Measurements from ENCODE around the gene AZI2.

Gene AZI2

DNA sequence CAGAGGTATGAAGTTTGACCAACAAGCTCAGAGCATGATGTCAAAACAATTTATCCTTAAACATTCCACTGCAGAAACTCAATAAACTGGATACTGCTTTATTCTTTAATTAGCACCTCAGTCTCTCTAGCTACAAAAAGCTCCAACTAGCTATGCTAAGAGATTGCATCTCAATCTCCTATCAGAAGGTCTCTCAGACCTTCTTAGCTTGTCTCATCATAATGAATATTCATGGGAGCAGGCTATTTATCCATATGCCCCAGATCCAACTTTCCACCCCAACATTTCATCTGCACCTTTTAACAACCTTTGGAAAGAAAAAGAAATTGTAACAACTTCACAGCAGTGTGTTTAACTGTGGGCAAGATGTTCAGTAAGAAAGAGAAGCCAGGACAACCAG lies 11.4 kb downstream of the AZI2 start:
- Histone ChIP-seq H3K27ac (ENCODE audit: low read depth, low read length) (no peak overlapping the region), H3K4me3 (ENCODE audit: low read depth in 1 of 2, low read length in 2 of 2) (no peak overlapping the region), H3K27me3 (ENCODE audit: control insufficient read depth in 1 of 2, insufficient read depth in 2 of 2, low read length in 2 of 2) (no peaks in the 10 kb centered on the region), H3K9me3 (ENCODE audit: control insufficient read depth in 1 of 2, low read length in 2 of 2) (no peaks in the 10 kb centered on the region), H3K36me3 (ENCODE audit: control insufficient read depth in 1 of 2, insufficient read depth in 2 of 2, low read length in 2 of 2) (peaks cover 12 to 31% of the 10 kb centered on the region in 2 donors), H3K9ac (ENCODE audit: low read depth in 1 of 2, low read length in 2 of 2) (no peak overlapping the region), H3K4me1 (ENCODE audit: control insufficient read depth in 1 of 2, insufficient read depth in 2 of 2, low read length in 2 of 2) (peaks cover 0 to 1% of the 10 kb centered on the region in 2 donors)

GRCh38 chr3:28335246-28335645 lies 13.4 kb downstream of the AZI2 start:
- no peaks in the 10 kb centered on the region for H3K9me3 ChIP-seq (ENCODE audit: control insufficient read depth in 1 of 2, low read length in 2 of 2)
- no peaks in the 10 kb centered on the region for H3K27me3 ChIP-seq (ENCODE audit: control insufficient read depth in 1 of 2, insufficient read depth in 2 of 2, low read length in 2 of 2)
- H3K27ac ChIP-seq (ENCODE audit: low read depth, low read length) = no peak overlapping the region
- H3K36me3 ChIP-seq (ENCODE audit: control insufficient read depth in 1 of 2, insufficient read depth in 2 of 2, low read length in 2 of 2) = peaks cover 10 to 36% of the 10 kb centered on the region in 2 donors
- no peak overlapping the region for H3K9ac ChIP-seq (ENCODE audit: low read depth in 1 of 2, low read length in 2 of 2)
- no peaks in the 10 kb centered on the region for H3K4me1 ChIP-seq (ENCODE audit: control insufficient read depth in 1 of 2, insufficient read depth in 2 of 2, low read length in 2 of 2)
- no peak overlapping the region for H3K4me3 ChIP-seq (ENCODE audit: low read depth in 1 of 2, low read length in 2 of 2)

- H3K4me1 ChIP-seq (ENCODE audit: control insufficient read depth in 1 of 2, insufficient read depth in 2 of 2, low read length in 2 of 2) = no peaks in the 10 kb centered on the region
- H3K4me3 ChIP-seq (ENCODE audit: low read depth in 1 of 2, low read length in 2 of 2) = no peak overlapping the region
- no peaks in the 10 kb centered on the region for H3K27me3 ChIP-seq (ENCODE audit: control insufficient read depth in 1 of 2, insufficient read depth in 2 of 2, low read length in 2 of 2)
- peaks cover 9 to 36% of the 10 kb centered on the region in 2 donors for H3K36me3 ChIP-seq (ENCODE audit: control insufficient read depth in 1 of 2, insufficient read depth in 2 of 2, low read length in 2 of 2)
- H3K9me3 ChIP-seq (ENCODE audit: control insufficient read depth in 1 of 2, low read length in 2 of 2) = no peaks in the 10 kb centered on the region
- H3K27ac ChIP-seq (ENCODE audit: low read depth, low read length) = no peak overlapping the region
- no peak overlapping the region for H3K9ac ChIP-seq (ENCODE audit: low read depth in 1 of 2, low read length in 2 of 2)
These were observed 14.1 kb downstream of the AZI2 start for GRCh38 chr3:28334552-28334951.

GRCh38 chr3:28328188-28329151 lies 20.2 kb downstream of the AZI2 start:
- Histone ChIP-seq H3K9ac (ENCODE audit: low read depth in 1 of 2, low read length in 2 of 2) (no peak overlapping the region), H3K4me1 (ENCODE audit: control insufficient read depth in 1 of 2, insufficient read depth in 2 of 2, low read length in 2 of 2) (no peaks in the 10 kb centered on the region)

DNA sequence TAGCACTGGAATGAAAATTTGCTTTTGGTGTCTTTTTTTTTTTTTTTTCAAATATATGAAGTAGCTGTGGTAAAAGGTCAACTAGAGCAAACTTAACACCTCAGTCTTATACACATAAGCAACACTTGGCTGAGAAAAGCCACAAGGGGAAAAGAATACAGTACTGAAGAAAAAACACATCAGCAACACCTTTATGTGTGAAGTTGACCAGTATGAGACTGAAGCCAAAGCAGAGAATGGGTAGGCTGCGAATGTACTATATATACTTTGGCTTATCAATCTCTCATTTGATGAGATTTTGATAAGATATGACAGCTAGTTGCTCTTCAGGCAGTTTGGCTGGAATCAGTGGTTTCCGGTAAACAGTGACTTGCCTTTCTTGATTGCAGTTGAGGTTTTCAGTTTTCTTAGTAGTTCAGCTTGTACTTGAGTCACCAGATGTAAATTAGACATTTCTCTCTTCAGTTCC lies 22.1 kb downstream of the AZI2 start:
- Histone ChIP-seq H3K9me3 (ENCODE audit: control insufficient read depth in 1 of 2, low read length in 2 of 2) (no peaks in the 10 kb centered on the region), H3K36me3 (ENCODE audit: control insufficient read depth in 1 of 2, insufficient read depth in 2 of 2, low read length in 2 of 2) (peaks cover 5 to 16% of the 10 kb centered on the region in 2 donors), H3K27me3 (ENCODE audit: control insufficient read depth in 1 of 2, insufficient read depth in 2 of 2, low read length in 2 of 2) (no peaks in the 10 kb centered on the region), H3K27ac (ENCODE audit: low read depth, low read length) (no peak overlapping the region), H3K9ac (ENCODE audit: low read depth in 1 of 2, low read length in 2 of 2) (no peak overlapping the region), H3K4me3 (ENCODE audit: low read depth in 1 of 2, low read length in 2 of 2) (no peak overlapping the region), H3K4me1 (ENCODE audit: control insufficient read depth in 1 of 2, insufficient read depth in 2 of 2, low read length in 2 of 2) (no peaks in the 10 kb centered on the region)

More at GRCh38 chr3:28328188-28329151, 20.2 kb downstream of the AZI2 start:
- no peaks in the 10 kb centered on the region for H3K27me3 ChIP-seq (ENCODE audit: control insufficient read depth in 1 of 2, insufficient read depth in 2 of 2, low read length in 2 of 2)
- no peak overlapping the region for H3K27ac ChIP-seq (ENCODE audit: low read depth, low read length)
- H3K4me3 ChIP-seq (ENCODE audit: low read depth in 1 of 2, low read length in 2 of 2) = no peak overlapping the region
- peaks cover 5 to 11% of the 10 kb centered on the region in 2 donors for H3K36me3 ChIP-seq (ENCODE audit: control insufficient read depth in 1 of 2, insufficient read depth in 2 of 2, low read length in 2 of 2)
- H3K9me3 ChIP-seq (ENCODE audit: control insufficient read depth in 1 of 2, low read length in 2 of 2) = no peaks in the 10 kb centered on the region

- H3K27ac ChIP-seq (ENCODE audit: low read depth, low read length) = no peak overlapping the region
- no peak overlapping the region for H3K9ac ChIP-seq (ENCODE audit: low read depth in 1 of 2, low read length in 2 of 2)
- H3K9me3 ChIP-seq (ENCODE audit: control insufficient read depth in 1 of 2, low read length in 2 of 2) = no peaks in the 10 kb centered on the region
- no peaks in the 10 kb centered on the region for H3K4me1 ChIP-seq (ENCODE audit: control insufficient read depth in 1 of 2, insufficient read depth in 2 of 2, low read length in 2 of 2)
- H3K27me3 ChIP-seq (ENCODE audit: control insufficient read depth in 1 of 2, insufficient read depth in 2 of 2, low read length in 2 of 2) = no peaks in the 10 kb centered on the region
- peaks cover 12 to 19% of the 10 kb centered on the region in 2 donors for H3K36me3 ChIP-seq (ENCODE audit: control insufficient read depth in 1 of 2, insufficient read depth in 2 of 2, low read length in 2 of 2)
- H3K4me3 ChIP-seq (ENCODE audit: low read depth in 1 of 2, low read length in 2 of 2) = no peak overlapping the region
These were observed 26.2 kb downstream of the AZI2 start for GRCh38 chr3:28322464-28322863.

DNA sequence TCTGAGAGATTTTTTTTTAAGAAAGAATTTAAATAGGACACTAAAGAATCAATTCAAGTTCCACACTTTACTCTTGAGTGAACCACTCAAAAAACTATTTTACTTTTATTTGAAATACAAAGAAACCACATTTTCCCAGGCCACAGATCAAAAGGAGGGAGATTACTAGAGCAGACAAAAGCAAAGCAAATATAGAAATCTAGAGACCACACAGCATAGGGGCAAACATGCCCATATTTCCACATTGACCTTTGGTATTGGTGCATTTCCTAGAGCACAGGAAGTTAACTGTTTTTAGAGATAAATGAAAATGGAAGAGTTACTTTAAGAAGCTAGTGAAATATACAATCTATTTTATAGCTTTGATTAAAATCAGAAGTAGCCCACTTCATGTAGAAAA lies 27.6 kb downstream of the AZI2 start:
- Histone ChIP-seq H3K27ac (ENCODE audit: low read depth, low read length) (no peak overlapping the region), H3K9me3 (ENCODE audit: control insufficient read depth in 1 of 2, low read length in 2 of 2) (no peaks in the 10 kb centered on the region), H3K4me3 (ENCODE audit: low read depth in 1 of 2, low read length in 2 of 2) (no peak overlapping the region), H3K4me1 (ENCODE audit: control insufficient read depth in 1 of 2, insufficient read depth in 2 of 2, low read length in 2 of 2) (no peaks in the 10 kb centered on the region), H3K27me3 (ENCODE audit: control insufficient read depth in 1 of 2, insufficient read depth in 2 of 2, low read length in 2 of 2) (no peaks in the 10 kb centered on the region), H3K36me3 (ENCODE audit: control insufficient read depth in 1 of 2, insufficient read depth in 2 of 2, low read length in 2 of 2) (peaks cover 12 to 19% of the 10 kb centered on the region in 2 donors), H3K9ac (ENCODE audit: low read depth in 1 of 2, low read length in 2 of 2) (no peak overlapping the region)

DNA sequence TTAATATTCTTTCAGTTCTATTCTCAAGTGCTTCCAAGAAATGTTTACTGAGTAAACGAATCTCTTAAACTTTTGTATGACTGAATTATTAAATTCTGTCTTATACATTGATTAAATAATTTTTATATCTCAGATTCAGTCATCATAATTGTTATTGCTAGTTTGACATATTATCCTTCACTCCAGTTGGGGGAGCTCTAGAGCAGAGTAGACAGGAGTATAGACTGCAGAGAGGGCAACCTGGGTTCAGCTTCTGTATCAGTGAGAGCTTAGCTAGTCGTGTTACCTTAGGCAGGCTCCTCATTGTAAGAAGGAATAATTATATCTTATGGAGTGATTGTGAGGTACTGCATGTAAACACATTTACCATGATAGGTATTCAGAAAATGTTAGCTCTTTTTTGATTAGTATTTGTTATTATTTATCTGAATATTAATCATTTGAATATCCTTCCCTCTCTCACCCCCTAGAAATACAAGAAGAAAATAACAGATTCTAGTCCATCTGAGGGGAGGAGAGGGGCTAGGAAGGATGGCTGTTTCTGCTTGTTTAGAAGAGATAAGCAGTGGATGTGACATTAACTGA lies 31.1 kb downstream of the AZI2 start:
- Histone ChIP-seq H3K27ac (ENCODE audit: low read depth, low read length) (no peak overlapping the region), H3K27me3 (ENCODE audit: control insufficient read depth in 1 of 2, insufficient read depth in 2 of 2, low read length in 2 of 2) (no peaks in the 10 kb centered on the region), H3K36me3 (ENCODE audit: control insufficient read depth in 1 of 2, insufficient read depth in 2 of 2, low read length in 2 of 2) (peaks cover 7 to 11% of the 10 kb centered on the region in 2 donors), H3K9ac (ENCODE audit: low read depth in 1 of 2, low read length in 2 of 2) (no peak overlapping the region), H3K4me3 (ENCODE audit: low read depth in 1 of 2, low read length in 2 of 2) (no peak overlapping the region), H3K4me1 (ENCODE audit: control insufficient read depth in 1 of 2, insufficient read depth in 2 of 2, low read length in 2 of 2) (no peaks in the 10 kb centered on the region), H3K9me3 (ENCODE audit: control insufficient read depth in 1 of 2, low read length in 2 of 2) (no peaks in the 10 kb centered on the region)

DNA sequence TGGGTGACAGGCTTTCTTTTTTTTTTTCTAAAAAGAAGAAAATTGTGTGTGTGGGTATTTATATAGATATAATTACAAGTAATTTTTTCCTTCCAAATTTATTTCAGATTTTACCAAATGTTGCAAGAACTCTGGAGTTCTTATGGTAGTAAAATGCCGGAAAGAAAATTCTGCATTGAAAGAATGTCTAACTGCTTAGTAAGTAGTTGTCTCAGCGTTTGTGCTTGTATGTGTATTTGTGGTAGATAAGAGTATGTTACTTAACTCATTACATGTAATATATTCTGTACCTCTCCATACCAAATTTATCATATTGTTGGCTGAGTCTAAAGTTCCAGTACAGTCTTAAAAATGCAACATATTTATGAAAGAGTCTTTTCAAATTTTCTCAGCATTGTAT lies 32.4 kb downstream of the AZI2 start:
- Histone ChIP-seq H3K27ac (ENCODE audit: low read depth, low read length) (no peak overlapping the region), H3K9me3 (ENCODE audit: control insufficient read depth in 1 of 2, low read length in 2 of 2) (no peaks in the 10 kb centered on the region), H3K9ac (ENCODE audit: low read depth in 1 of 2, low read length in 2 of 2) (no peak overlapping the region), H3K4me3 (ENCODE audit: low read depth in 1 of 2, low read length in 2 of 2) (no peak overlapping the region), H3K27me3 (ENCODE audit: control insufficient read depth in 1 of 2, insufficient read depth in 2 of 2, low read length in 2 of 2) (no peaks in the 10 kb centered on the region), H3K36me3 (ENCODE audit: control insufficient read depth in 1 of 2, insufficient read depth in 2 of 2, low read length in 2 of 2) (peaks cover 5 to 7% of the 10 kb centered on the region in 2 donors), H3K4me1 (ENCODE audit: control insufficient read depth in 1 of 2, insufficient read depth in 2 of 2, low read length in 2 of 2) (no peaks in the 10 kb centered on the region)

- H3K4me3 ChIP-seq (ENCODE audit: low read depth in 1 of 2, low read length in 2 of 2) = no peak overlapping the region
- no peaks in the 10 kb centered on the region for H3K4me1 ChIP-seq (ENCODE audit: control insufficient read depth in 1 of 2, insufficient read depth in 2 of 2, low read length in 2 of 2)
- no peak overlapping the region for H3K27ac ChIP-seq (ENCODE audit: low read depth, low read length)
- H3K9me3 ChIP-seq (ENCODE audit: control insufficient read depth in 1 of 2, low read length in 2 of 2) = no peaks in the 10 kb centered on the region
- H3K36me3 ChIP-seq (ENCODE audit: control insufficient read depth in 1 of 2, insufficient read depth in 2 of 2, low read length in 2 of 2) = peaks cover 5 to 7% of the 10 kb centered on the region in 2 donors
- H3K27me3 ChIP-seq (ENCODE audit: control insufficient read depth in 1 of 2, insufficient read depth in 2 of 2, low read length in 2 of 2) = no peaks in the 10 kb centered on the region
- H3K9ac ChIP-seq (ENCODE audit: low read depth in 1 of 2, low read length in 2 of 2) = no peak overlapping the region
These were observed 32.9 kb downstream of the AZI2 start for GRCh38 chr3:28315711-28316110.
